Hematopoietic multipotent progenitor cell treated with erythropoietin and hydrocortisone succinate and interleukin-3 and kit ligand, for 8 days (in vitro differentiated cells): ENCODE measurements around the gene DAAM2.

Experiments used
- DNase-seq: peaks from one replicate; pipeline ENCODE4 v3.0.0-alpha.2; 2015

Gene DAAM2

DNA sequence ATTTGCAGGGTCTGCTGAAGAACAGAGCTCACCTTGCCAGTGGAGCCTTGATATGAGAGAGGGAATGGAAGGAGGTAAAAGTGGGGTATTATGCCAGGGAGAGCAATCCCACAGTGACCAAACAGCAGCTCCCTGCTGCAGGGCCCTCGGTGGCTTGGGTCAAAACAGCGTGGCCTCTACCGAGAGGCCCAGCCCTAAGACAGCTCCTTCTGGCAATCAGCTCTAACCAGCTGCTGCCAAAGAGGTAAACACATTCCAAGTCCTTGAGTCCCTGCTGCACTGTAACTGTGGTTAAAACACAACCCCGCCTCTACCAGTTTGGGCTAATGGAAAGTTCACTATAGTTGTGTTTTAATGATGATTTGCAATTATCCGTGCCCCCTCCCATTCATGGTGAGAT, 1.4 kb upstream of the DAAM2 start:
- no peak for DNase-seq

GRCh38 chr6:39791311-39791710, 865 bp upstream of the DAAM2 start:
- peak; percentile 4 for DNase-seq

DNA sequence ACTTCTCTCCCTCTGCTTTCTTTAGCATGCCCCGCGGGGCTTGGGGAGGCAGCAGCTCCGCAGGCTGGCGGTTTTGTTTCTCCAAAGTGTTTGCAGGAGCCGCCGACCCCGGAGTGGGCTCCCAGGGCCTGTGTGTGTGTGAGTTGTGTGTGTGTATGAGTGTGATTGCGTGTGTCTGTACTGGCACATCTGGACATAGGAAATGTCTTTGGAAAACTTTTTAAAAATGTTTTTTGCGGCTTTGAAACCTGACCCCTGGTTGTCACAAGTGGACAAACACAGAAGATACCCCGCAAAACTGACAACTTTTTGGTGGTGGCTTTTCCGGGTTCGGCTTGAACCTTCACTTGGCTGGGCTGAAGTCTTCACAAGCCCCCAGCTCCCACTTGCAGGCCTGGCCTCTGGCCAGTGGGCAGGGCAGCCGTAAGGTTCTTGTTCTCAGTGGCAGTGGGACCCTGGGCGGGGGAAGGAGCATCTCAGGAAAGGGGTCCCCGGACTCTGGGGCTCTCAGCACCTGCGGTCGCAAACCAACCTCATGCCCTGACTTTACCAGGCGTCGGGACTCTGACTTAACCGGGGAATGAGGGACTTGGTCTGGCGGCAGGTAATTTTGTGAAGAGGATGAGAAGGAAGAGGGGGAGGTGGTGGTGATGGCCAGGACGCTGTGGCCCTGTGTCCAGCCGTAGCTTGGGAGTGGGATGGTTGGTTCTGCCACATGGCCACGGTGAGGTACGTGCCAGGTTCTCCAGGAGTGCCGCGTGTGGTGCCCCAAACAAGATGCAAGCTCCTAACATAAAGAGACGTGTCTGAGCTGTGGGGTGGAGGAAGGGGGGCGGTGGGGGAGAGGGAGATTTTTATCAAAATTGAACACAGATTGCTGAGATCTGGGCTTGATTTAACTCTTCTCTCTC, 619 bp downstream of the DAAM2 start:
- no peak for DNase-seq

DNA sequence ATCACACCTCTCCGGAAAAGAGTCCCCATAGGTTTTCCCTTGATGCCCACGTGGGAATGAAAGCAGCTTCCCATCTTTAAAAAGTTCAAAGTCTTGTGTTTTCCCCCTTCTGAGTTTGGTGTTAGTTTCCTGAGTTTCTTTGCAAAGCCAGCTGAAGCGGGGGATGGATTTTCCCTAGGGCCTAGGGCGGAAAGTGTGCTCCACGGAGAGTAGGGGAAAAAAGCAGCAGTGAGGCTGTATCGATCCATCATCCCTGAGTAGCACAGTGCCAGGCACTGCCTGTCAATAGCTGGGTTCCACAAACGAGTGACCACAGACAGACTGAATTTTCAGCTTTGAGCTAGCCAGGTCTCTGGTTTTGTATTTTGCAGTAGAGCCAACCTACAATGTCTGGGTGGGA, 1.3 kb downstream of the DAAM2 start:
- no peak for DNase-seq

- DNase-seq = no peak
Measured at GRCh38 chr6:39794231-39794630, 2.1 kb downstream of the DAAM2 start.

GRCh38 chr6:39797751-39798150, 5.6 kb downstream of the DAAM2 start:
- DNase-seq = no peak

DNA sequence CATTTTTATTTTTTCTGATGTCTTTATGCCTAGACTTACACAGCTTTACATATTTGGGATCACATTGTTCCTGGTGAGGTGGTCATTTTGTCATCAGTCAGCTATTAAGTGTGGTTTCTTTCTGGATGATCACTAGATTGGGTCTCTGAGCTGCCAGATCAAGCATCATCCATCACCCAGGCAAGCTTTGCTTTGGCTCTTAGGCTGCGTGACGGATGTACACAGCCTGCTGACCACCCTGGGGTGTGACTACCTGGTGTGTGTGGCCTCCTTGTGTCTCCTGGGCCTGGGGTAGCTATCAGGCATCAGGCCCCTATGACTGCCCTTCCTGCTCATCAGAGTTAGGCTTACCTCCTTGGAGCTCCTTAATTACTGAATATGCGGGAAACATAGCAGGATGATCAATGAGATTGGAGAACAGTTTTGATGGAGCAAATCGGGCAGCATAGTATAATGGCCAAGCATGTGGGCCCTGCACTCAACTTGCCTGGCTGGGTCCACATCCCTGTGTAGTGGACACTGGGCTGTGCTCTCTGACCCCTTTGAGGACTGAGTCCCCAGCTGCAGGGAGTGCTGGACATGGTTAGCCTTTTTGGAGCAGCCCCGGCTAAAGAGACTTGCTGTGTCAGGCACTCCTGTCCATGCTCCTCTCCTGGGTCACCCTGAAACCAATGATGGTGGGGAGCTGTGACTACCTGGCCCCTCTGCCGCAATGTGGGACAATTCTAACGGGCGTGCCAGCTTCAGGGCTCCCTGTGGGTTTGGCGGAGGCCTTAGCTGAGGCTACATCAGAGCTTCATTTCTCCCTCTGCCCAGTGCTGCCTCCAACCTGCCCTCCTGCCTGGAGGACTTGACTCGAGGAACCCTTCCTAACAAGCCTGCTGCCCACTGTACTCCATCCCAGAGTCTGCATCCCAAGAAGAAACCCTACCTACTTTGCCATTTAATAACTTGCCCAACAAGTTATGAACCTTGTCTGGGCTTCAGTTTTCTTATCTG, 8.2 kb downstream of the DAAM2 start:
- no peak for DNase-seq

DNA sequence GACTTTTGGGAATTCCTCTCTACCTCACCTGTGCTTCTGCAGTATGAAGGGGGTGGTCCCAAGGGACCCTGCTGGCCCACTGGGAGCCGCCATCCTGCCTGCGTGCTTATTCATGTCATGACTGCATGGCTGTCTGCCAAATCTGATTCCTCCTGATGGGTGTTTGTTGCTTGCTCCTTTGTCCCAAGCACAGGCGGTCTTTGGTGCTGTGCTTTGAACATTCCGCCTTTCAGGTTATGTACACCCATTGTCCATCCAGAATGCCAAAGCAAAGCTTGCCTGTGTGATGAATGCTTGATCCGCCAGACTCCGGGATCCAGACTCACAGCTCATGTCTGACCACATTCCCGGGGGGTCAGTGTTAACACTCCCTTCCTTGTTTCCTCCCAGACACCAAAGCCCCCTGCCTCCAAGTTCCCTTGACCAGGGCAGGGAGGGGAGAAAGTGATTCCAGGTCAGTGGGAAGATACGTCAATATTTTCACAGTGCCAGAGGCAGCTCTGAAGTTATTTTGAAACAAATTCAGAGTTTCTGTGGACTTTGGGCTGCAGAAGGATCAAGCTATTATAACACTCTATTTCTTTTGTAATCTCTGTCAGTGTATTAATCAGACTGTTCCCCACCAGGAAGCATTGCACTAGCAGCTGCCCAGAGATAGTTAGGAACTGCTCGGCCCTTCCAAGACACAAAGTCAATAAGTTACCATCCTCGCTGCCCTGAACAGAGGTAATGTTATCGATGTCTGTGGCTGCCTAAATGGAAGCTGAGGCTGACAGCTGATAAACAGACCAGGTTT, 9.5 kb downstream of the DAAM2 start:
- DNase-seq = no peak

DNA sequence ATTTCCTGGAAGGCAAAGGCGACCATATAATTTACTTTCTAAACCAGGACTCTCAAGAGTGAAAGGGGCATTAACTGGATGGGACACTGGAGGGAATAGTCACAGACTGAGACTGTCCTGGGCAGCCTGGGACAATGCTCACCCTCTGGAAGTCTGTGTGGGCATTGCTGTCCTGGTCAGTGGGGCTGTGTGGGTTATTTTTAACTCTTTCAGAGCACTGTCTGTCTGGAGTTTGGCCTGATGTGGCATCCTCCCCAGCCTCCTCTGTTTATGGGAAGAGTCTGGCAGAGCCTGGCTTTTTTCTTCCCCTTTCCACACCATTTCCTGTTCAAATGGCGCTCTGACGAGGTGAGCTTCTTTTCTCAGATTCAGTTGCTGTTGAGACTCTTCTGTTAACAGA, 11.7 kb downstream of the DAAM2 start:
- no peak for DNase-seq

- DNase-seq = no peak
Measured at GRCh38 chr6:39804466-39805065, 12.4 kb downstream of the DAAM2 start.

GRCh38 chr6:39806278-39806677, 14.1 kb downstream of the DAAM2 start:
- DNase-seq = no peak

DNA sequence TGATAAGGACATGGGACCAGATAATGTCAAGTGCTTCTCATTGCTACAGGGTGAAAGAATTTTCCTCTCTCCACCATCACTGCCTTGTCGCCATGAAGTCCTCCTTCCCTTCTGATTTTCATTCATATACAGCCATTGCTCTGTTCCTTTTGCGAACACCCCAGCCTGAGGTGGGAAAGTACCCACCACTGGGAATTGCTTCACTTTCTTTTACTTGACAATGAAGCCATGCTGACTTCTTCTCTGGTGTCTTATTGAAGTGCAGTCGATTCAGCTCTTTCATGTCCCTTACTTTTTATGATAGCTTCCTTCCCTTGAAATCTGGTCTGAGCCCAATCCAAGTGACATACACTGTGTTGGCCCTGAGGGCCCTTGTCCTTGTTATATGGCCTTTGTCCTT, 16.2 kb downstream of the DAAM2 start:
- DNase-seq = no peak

DNA sequence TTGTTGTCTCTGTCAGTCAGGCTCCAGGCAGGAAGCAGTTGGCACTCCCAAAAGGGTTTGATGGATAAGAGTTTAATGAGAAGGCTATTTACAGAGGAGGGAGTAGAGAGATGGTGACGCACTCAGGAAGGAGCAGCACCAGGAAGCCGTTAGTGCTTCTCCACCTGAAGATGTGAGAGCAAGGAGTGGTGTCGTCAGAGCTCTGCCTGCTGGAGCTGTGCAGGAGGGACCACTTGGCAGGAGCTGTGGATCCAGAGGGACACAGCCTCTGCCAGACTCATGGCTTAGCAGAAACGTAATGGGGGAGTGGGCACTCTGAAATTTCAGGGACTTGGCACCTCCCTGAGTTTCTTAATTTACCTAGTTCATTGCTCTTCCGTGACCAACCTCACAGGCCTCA, 16.8 kb downstream of the DAAM2 start:
- DNase-seq = no peak

DNA sequence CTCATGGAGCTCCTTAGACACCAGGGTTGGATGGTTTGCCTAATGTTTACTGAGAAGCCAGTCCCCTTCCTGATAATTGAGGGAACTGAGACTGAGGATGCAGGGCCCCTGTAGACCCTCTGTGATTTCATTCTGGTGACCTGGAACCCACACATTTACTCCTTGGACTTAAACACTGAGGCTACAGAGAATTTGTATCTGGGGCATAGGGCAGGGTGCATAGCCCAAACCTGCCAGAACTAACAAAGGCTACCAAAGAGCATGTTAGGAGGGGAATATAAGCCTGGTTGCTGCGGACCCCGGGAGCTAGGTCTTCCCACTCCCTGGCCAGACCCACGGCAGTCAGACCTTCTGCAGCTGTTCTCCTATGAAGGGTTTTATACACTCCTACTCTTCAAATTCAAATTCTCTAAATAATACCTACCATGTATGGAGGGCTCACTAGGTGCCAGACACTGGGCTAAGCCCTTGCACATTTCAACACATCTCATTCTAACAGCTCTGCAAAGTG, 19.7 kb downstream of the DAAM2 start:
- no peak for DNase-seq

DNA sequence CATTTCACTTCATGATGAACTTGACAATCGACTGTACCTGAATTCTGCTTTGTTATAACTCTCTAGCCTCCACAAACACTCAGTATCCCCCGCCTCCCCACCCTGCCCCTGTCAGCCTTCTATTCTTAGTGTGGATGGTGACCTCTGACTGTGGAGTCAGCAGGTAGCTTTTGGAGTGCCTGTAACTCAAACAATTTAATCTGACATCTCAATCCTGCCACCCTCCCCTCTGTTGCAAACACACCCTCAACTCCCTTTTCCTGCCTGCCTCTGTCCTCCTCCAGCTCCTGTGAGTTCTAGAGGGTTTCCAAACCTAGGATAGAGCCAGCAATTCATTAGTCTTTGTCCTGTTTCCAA, 20.3 kb downstream of the DAAM2 start:
- DNase-seq = no peak

DNA sequence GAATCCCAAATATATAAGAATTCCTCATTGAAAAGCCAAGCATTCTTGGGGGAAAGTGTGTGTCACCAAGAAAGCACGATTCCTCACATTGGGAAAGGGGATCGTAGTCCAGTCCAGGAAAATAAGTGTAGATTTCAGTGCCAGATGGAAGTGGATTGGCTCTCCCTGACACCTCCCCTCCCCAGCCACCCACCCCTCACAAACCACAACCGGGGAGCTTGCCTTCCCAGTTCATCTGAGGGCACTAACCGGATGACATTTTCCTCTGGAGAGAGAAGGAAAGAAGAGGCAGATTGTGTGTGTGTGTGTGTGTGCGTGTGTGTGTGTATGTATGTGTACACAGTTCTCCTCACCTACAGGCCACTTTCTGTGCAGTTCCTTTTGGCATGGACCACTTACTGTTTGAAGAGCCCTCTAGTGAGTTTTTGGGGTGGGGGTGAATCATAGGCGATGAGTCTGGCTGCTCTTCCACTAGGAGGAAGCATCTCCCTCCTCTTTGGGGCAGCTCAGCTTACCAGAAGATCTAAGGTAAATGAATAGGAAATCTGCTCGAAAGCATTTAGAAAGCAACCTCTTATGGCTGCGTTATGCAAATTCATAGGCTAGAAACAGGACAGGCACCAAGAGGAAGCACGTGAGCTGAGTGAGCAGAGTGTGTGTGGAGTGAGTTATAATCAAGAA, 20.8 kb downstream of the DAAM2 start:
- no peak for DNase-seq

DNA sequence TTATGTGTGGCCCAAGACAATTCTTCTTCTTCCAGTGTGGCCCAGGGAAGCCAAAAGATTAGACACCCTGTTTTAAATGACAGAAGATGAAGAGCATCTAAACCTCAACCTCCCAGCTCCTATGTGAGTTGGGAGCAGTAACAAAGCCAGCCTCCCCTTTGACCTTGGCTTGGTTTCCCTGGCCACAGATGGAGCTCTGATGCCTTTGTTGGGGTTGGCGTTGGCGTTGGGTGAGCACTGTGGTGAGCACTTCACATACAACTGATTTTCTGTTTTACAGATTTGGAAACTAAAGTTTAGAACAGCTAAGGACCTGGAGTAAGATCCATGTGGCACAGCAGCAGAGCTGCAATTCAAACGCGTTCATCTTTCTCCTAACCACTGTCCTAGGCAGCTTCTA, 22.1 kb downstream of the DAAM2 start:
- DNase-seq = no peak

GRCh38 chr6:39815356-39815755, 23.2 kb downstream of the DAAM2 start:
- DNase-seq = no peak

GRCh38 chr6:39816747-39817146, 24.6 kb downstream of the DAAM2 start:
- DNase-seq = no peak

DNA sequence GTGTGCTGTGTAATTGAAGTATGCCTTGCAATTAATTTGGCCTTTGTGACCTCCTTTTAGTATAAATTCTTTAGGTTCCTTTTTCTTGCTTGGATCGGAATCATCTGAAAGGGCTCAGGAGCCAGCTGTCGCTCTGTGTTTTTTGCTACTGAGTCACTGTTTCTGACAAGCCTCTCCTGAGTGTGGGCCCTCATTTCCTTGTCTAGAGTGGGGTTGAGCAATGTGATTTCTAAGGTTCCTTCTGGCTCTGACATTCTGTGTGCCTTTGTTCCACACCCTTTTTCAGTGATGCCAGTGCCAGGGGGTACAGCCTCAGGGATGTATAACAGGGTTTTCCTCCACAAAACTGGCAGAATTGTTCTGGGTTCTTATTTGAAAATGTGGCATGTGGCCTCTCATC, 26.5 kb downstream of the DAAM2 start:
- DNase-seq = no peak

DNA sequence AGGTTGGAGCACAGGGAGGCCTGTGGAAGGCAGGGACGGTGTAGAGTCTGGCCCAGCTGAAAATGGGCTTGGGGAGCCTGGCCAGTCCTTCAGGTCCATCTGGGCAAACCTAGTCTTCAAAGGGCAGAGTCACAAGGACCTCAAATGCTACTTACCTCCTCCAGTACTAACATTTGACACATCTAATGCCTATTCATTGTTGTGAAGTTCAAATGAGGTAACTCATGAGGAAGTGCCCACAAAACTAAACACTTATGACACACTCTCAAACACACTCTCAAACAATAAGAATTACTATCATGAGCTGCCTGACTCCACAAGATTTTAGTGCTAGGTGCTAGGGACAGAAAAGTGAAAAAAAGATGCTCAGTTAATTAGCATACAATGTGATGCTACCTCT, 27.1 kb downstream of the DAAM2 start:
- DNase-seq = no peak

GRCh38 chr6:39819676-39820075, 27.5 kb downstream of the DAAM2 start:
- DNase-seq = no peak
